HG03066 (cell line): ENCODE results near the gene CIB4.

ENCODE experiments used
- ATAC-seq: cut with Tn5 transposase; IDR thresholded peaks from one replicate; pipeline ENCODE4 v1.9.1; 2021; ENCODE audit warnings: low read depth; ENCODE audit not compliant: unreplicated experiment

Gene CIB4

GRCh38 chr2:26628561-26629345 is 12.4 kb downstream of the CIB4 start:
- ATAC-seq: no peak

- no peak for ATAC-seq
Observed at GRCh38 chr2:26627350-26628105, 13.6 kb downstream of the CIB4 start.

DNA sequence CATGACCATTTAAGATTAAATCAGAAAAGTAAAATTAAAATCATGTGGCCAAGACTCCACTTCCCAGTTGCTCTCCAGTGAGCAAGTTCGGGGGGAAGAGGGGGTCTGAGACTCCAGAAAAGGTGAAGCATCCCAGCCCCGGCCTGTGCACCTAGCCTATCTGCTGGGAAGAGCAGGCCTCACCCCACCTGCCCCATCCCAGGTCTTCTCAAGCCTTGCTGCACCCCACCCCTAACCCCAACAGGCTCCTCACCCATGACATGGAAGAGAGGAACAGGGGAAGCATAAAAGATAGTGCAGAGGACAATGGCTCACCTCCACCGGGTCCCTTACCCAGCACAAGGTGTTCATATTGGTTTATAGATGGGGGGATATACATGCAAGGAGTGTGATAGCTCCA is 14.6 kb downstream of the CIB4 start:
- ATAC-seq: no peak

DNA sequence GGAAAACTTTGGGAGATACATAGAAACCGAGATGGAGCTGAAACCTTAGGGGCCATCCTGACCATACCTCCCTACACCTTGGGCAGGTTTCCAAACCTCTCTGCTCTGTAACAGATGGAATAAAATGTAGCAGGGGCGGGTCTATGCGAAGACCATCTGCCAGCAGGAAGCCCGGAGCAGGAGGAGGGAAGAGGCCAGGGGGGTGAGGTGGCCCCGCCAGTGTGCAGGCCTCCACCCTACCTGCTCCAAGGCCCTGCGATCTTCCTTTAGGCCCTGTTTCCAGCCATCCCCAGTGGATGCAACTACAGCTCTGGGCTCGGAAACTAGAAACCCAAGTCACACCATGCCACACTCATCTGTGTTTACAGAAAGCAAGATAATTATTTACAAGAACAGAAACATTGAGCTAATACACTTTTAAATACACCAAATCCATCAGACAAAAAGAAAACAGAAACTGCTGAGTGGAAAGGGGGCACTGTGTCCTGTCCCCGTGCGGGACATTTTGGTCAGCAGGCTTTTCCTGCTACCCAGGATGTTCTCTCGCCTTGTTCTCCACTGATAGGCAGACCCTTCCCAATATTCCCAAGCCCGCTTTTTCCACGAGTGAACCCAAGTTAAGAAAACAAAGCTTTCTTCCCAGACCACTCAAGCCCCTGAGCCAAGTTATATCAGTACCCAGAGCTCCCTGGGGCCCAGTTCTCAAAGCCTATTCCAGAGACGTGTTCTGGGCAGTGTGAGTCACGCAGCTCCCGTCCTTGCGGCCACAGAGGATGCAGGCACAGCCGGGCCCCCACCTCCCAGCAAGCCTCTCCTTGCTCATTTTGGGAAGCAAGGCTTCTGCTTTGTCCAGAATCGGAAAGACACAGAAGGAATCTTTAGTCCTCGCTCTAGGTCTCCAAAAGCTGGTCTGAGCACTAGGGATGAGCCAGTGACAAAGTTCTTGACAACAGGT is 17.3 kb downstream of the CIB4 start:
- ATAC-seq: no peak

DNA sequence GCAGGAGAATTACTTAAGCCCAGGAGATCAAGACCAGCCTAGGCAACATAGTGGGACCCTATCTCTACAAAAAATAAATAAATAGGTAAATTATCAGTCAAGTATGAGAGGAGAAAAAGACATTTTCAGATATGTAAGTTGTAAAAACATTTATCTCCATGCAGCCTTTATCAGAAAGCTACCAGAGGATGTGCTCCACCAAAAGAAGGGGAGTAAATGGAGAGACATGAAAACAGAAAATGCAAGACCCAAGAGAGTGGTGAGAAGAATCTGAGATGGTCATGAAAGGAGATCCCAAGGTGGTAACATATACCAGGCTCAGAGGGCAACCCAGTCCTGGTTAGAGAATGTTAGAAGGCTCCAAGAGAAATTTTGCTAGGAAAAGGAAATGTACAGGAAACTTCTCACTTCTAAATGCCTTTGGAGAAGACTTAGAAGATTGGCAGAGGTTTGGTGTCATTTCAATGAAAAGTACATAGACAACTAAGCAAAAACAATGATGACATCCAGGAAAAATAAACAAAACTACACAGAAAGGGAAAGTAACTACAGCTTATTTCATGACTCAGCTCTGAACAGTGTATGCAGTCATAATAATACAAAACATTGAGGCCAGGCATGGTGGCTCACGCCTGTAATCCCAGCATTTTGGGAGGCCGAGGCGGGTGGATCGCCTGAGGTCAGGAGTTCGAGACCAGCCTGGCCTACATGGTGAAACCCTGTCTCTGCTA is 19.5 kb downstream of the CIB4 start:
- ATAC-seq: no peak

GRCh38 chr2:26620031-26620605 is 21.0 kb downstream of the CIB4 start:
- no peak for ATAC-seq

DNA sequence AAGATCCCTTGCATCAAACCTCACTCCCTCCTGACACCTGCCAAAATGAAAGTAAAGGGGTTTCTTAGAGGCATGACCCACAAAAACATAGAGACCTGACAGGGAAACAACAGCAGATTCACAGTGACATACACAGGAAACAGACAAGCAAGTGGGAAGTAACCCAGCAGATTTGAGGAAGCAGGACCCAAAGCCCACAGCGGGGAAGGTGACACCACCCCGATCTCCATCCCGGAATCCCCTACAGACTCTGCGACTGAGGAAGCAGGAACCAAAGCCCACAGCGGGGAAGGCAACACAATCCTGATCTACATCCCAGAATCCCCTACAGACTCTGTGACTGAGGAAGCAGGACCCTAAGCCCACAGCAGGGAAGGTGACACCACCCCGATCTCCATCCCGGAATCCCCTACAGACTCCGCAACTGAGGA is 21.6 kb downstream of the CIB4 start:
- ATAC-seq: no peak

DNA sequence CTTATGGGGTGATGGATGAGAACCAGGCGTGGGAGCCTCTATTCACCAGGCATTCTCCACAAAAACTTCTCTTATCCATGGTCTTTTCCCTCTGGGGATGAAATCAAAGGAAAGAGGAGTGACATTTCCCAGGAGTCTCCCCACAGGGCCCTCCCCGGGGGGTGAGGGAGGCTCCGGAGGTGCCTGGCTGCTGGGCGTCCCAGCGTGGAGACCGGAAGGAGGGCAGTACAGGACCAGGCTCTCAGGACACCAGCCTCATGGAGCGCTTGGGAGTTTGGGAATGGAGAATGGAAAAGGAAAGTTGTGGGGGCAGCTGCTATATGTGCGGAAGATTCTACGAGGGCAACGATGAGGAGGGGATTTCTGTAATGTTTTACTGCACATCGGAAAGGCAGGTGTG is 22.1 kb downstream of the CIB4 start:
- no peak for ATAC-seq

DNA sequence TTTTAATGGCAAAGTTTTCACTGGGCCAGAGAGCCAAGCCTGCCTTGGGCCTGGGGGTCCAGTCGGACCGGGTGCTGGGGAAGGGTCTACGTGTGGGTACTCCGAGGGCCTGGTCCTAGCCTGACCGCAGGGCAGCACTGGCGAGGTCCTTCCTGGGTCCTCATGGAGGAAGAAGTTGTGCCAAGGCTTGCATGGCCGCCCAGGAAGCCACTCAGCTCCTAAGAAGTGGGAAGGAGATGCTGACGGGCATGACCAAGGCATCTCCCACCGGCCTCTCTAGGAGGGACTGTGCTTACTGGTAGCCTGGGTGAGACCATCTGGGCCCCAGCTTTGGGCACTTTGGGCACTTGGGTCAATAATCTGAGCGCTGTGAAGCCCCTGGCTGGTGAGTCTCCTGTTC is 22.6 kb downstream of the CIB4 start:
- ATAC-seq: no peak

DNA sequence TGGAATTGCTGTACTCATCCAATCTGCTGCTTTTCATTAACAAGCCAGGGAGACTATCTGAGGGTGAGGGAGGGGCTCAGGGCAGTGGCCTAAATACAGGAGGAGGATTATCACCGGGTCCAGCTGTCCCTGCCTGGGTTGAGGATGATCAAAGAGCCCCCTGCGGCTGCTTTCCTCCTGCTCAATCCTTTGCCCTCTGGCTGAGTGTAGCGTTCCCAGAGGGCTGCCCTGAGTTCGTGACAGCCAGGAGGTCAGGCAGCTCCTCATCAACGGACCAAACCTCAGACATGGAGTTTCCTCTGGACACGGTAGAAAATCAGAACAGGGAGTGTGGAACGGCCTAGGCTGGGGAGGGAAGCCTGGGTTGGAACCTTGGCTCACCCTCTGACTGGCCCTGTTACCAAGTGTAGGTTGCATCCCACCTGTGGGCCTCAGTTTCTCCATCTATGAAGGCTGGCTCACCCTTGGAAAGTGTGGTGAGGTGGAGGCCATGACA is 23.5 kb downstream of the CIB4 start:
- no peak for ATAC-seq

GRCh38 chr2:26616706-26617587 is 24.2 kb downstream of the CIB4 start:
- no peak for ATAC-seq

DNA sequence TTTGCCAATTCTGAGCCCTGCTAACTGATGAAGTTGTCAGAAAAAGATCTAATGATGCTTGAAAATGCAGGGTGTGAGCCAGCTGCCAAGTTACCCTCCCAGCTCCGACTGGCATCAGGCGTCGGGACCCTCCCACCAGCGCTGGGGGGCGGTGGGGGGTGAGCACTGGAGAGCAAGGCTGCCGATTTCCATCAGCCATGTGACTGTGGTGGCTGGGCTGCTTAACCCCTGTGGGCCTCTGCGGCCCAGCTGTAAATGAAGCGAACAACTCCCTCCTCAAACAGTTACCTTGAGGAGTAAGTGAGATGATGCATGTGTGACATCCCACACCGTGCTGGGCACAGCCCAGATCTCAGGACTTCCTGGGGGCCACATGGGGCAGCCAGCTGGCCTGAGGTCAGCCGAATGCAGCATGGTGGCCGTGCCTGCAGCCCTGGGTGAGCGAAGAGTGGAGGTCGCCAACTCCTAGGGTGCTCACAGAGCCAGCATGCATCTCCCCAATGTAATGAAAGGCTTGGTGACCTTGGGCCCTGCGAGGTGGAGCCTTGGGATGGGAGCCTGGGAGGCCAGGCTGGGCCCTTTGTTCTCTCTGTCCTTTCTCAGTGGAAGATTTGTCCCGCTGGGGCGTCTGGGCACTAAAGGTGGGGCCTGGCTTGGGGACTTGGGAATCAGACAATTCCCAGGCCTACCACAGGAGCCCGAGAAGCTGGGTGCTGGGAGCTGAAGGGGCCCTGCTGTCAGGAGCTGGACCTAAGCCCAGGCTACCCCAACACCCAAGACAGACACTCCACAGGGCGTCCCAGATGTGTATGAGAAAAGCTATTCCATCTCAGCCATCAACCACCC is 25.1 kb downstream of the CIB4 start:
- no peak for ATAC-seq

GRCh38 chr2:26615336-26615859 is 25.8 kb downstream of the CIB4 start:
- ATAC-seq: no peak

GRCh38 chr2:26614216-26615138 is 26.7 kb downstream of the CIB4 start:
- no peak for ATAC-seq

- ATAC-seq: no peak
Observed at GRCh38 chr2:26613241-26614215, 27.6 kb downstream of the CIB4 start.
